GM19438 (cell line): Measurements from ENCODE around the gene NCAN.
A peak's percentile ranks its signal among the peaks of the same experiment; 100 is the strongest.
"Not testable (repeated sequence)": the region's sequence is repeated elsewhere in the genome, so short reads cannot be mapped to it uniquely, and the experiment has no call there.

Experiments
- ATAC-seq: cut with Tn5 transposase; IDR thresholded peaks from one replicate; pipeline ENCODE4 v1.9.1; 2021; ENCODE audit warnings: low read depth; ENCODE audit not compliant: unreplicated experiment

Gene NCAN

DNA sequence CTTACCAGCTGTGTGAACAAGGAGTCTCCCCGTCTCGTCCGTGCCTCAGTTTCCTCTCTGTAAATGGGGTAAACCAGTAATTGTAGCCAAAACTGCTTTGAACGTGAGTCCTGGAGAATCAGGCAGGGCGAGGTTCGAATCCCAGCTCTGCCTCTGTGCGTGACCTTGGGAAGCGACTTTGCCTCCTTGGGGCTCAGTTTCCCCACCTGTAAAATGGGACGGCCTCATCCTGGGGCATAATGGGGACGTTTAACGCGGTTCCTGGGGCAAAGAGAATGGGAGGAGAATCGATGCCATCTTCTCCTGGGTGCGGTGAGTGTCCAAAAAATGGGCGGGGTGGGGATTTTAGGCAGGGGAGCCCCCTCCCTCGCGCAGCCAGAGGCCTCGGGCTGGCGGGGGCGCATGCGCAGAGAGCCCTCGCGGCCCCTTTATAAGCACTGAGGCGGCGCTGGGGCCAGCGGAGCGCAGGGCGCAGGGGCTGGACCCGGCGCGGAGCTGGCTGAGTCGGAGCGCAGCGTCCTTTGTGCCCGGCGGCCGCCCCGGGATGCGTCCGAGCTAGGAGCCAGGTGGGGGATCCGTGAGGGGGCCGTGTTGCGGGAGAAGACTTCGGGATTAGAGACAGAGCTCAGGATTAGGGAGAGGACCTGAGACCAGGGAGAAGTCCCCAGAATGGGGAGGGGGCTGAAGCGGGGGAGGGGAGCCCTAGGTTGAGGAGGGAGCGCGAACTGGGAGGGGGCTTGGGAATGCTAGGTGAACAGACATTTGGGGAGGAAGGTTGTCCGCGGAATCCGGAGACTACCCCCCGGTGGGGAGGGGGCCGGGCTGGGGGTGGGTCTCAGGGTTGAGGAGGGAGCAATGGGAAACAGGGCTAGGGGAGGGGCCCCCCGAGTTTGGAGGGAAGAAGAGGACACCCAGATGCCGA lies at the start of gene NCAN:
TSS of gene NCAN (plus strand) at position 460 of the 922 bp plus-strand sequence. CDS start 4,996 bp downstream, outside the sequence.
- no peak for ATAC-seq

GRCh38 chr19:19162495-19162894 lies 49.3 kb upstream of the NCAN start:
- ATAC-seq = no peak

DNA sequence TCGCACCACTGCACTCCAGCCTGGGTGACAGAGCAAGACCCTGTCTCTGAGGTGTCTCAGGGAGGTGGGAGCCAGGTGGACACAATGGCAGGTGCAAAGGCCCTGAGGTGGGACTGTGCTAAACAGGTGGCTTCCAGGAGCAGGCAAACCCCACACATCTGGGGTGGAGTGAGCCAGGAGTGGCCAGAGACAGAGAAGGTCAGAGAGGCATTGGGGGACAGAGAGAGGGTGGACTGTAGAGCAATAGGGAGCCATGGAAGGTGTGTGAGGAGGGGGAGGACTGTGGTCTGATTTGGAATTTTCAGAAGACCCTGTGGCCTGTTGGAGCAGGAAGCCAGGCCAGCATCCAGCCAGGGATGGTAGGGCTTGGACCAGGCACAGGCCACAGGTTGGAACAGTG lies 46.4 kb upstream of the NCAN start:
- ATAC-seq = no peak

GRCh38 chr19:19167612-19168011 lies 44.1 kb upstream of the NCAN start:
- no peak for ATAC-seq

GRCh38 chr19:19169236-19170052 lies 42.3 kb upstream of the NCAN start:
- no peak for ATAC-seq

GRCh38 chr19:19170053-19170872 lies 41.5 kb upstream of the NCAN start, which contains the start of gene MEF2B:
Gene MEF2B (minus strand): TSS chr19:19170263. CDS start chr19:19150735, 19,528 bp downstream.
- ATAC-seq = peak; percentile 84

GRCh38 chr19:19170873-19171672 lies 40.7 kb upstream of the NCAN start:
- ATAC-seq = no peak

GRCh38 chr19:19171821-19172532 lies 39.8 kb upstream of the NCAN start:
- ATAC-seq = no peak

DNA sequence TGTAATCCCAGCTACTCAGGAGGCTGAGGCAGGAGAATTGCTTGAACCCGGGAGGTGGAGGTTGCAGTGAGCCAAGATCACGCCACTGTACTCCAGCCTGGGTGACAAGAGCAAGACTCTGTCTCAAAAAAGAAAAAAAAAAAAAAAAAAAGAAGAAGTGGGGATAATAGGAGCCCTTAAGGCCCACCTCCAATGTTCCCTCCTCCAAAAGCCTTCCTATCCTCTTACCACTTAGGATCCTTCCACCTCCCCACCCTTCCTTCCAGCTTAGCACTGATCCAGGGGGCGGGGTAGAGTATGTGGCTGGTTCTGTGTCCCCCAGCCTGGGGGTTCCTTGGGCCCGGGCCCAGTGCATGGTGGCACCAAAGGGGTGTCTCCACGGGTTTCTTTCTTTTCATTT lies 38.5 kb upstream of the NCAN start:
- ATAC-seq = not testable (repeated sequence)

- no peak for ATAC-seq
These were observed 34.8 kb upstream of the NCAN start for GRCh38 chr19:19176950-19177349.

DNA sequence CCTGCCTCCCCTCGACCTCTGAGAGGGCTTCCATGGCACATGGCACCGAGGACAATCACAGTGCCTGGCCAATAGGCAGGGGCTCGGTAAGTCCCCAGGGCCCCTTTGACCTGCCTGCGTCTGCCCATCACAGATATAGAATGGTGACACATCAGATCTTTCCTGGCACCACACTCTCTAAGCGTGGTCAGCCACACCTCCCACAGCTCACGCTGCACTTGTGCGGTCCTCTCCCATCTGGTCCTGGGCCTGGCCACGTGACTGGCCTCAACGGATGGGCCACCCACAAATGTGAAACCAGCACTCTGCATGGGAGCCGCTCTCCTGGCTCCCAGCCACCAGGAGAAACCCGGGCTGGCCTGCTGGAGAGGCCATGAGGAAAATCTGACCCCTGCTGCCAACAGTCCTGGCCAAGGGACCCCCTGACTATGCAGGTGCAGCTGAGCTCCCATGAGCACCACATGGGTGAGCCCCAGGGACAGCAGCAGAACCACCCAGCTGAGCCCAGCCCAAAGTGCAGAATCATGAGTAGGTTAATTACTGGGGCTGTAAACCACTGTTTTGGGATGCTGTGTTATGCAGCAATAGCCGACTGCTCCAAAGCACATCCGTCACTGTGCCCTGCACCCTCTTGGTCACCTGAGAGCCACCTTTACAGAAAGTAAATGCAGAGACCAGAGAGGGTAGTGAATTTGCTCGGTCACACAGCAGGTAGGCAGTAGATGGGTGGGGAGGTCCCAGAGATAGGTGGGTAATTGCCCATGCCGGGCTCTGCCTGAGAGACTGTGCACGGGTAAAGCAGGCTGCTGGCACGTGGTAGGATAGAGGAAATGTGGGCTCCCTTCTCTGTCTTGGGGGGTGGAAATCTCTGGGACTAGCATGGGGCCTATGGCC lies 32.0 kb upstream of the NCAN start:
- no peak for ATAC-seq

- ATAC-seq = no peak
These were observed 30.2 kb upstream of the NCAN start for GRCh38 chr19:19181488-19181998.

DNA sequence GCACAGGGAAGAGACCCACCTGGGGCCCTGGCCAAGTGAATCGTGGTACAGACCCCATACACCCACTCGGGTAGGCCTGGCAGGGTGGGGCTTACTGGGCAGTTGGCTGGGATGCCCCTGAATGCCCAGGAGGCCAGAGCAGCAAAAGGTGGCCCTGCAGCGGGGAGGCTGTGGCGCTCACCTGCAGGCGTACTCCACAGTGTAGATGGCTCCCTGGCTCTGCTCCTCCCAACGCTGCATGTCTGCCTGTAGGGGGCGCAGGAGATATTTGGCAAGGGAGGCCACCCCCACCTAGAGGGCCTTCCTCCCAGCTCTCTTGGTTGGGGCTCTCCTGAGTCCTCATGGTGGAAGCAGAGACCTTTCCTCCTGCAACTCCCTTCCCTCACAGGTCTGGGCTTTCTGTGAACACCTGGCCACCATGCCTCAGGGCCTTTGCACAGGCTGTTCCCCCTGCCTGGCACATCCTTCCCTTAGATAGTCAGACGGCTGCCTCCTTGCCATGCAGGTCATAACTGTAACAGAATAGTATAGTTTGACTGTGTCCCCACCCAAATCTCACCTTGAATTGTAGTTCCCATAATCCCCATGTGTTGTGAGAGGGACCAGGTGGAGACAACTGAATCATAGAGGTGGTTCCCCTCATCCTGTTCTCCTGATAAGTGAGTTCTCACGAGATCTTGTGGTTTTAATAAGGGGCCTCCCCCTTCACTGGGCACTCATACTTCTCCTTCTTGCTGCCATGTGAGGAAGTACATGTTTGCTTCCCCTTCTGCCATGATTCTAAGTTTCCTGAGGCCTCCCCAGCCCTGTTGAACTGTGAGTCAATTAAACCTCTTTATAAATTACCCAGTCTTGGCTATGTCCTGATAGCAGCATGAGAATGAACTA lies 25.7 kb upstream of the NCAN start:
- no peak for ATAC-seq

- ATAC-seq = no peak
These were observed 25.0 kb upstream of the NCAN start for GRCh38 chr19:19186742-19187141.

- ATAC-seq = no peak
These were observed 20.0 kb upstream of the NCAN start for GRCh38 chr19:19191768-19192077.

GRCh38 chr19:19192078-19192882 lies 19.5 kb upstream of the NCAN start, which contains the start of the genes BORCS8 and RFXANK:
Gene BORCS8 (minus strand): TSS chr19:19192152. CDS start chr19:19192117, 35 bp downstream.
Gene RFXANK (plus strand): TSS chr19:19192258. CDS start chr19:19193947, 1,689 bp downstream.
- ATAC-seq = peak; percentile 83
